Lung (tissue), 12 donors: Measurements from ENCODE around the gene KCNJ15. TPM values are rescaled to one million over a fixed set of nuclear protein-coding genes. Genes with fewer than 3 reads are reported as not detected.

Source experiments
- ATAC-seq: fragments of 200-7000 bp; cut with Tn5 transposase; one replicate; pipeline ENCODE4 v1.9.1; 2020; ENCODE audit warnings: moderate number of reproducible peaks; ENCODE audit not compliant: insufficient read depth, low FRiP score
- DNase-seq, 3 donors: peaks; one replicate each; pipeline ENCODE4 v3.0.0-alpha.2; 2013 to 2017
- H3K27ac ChIP-seq, 2 donors: one replicate each; pipeline ENCODE4 v1.5.1; 2013; ENCODE audit warnings: mild to moderate bottlenecking in 2 of 2, moderate library complexity in 2 of 2, control low read depth in 1 of 2, inconsistent platforms in 1 of 2, low read depth in 1 of 2, low read length in 1 of 2
- H3K27me3 ChIP-seq, 3 donors: one replicate each; pipeline ENCODE4 v1.5.1; 2013; ENCODE audit warnings: low read length in 2 of 3; ENCODE audit not compliant: control insufficient read depth in 3 of 3, insufficient read depth in 3 of 3
- H3K36me3 ChIP-seq, 4 donors: one replicate each; pipeline ENCODE4 v1.5.1; 2013; ENCODE audit warnings: low read length in 4 of 4, mild to moderate bottlenecking in 1 of 4, moderate library complexity in 1 of 4; ENCODE audit not compliant: control insufficient read depth in 4 of 4, insufficient read depth in 4 of 4
- H3K4me1 ChIP-seq, 5 donors: one replicate each; pipeline ENCODE4 v1.5.1; 2013; ENCODE audit warnings: low read length in 5 of 5, mild to moderate bottlenecking in 2 of 5, moderate library complexity in 1 of 5; ENCODE audit not compliant: control insufficient read depth in 5 of 5, insufficient read depth in 5 of 5
- H3K4me3 ChIP-seq: one replicate; pipeline ENCODE4 v1.5.1; 2013; ENCODE audit warnings: mild to moderate bottlenecking, control low read depth, moderate library complexity
- H3K9ac ChIP-seq, 2 donors: one replicate each; pipeline ENCODE4 v1.5.1; 2013; ENCODE audit warnings: low read length in 2 of 2, control low read depth in 1 of 2; ENCODE audit not compliant: insufficient read depth in 1 of 2
- H3K9me3 ChIP-seq, 4 donors: one replicate each; pipeline ENCODE4 v1.5.1; 2013; ENCODE audit warnings: low read length in 3 of 4, mild to moderate bottlenecking in 1 of 4, moderate library complexity in 1 of 4; ENCODE audit not compliant: control insufficient read depth in 4 of 4, insufficient read depth in 3 of 4
- WGBS, 2 donors: extraction: QIAGEN DNeasy Blood & Tissue Kit; methylation state at CpG; one replicate each; pipeline ENCODE4 v1.1.7; 2013; 5-methylcytosine and 5-hydroxymethylcytosine counted together
- polyA plus RNA-seq, 2 donors: library from polyadenylated mRNA; stranded (reverse); fragments of 200-250 nt; gene quantifications; one replicate each; pipeline ENCODE4 v1.2.1, GENCODE V29; 2013
- total RNA-seq, 2 donors: library from RNA; depleted of rRNA in 1 of 2; stranded (reverse); fragments of >200 nt in 1 of 2; gene quantifications; one replicate each; pipeline ENCODE4 v1.2.1, GENCODE V29; 2014 to 2021
- TF ChIP-seq, protein P1 (sequence below): IDR thresholded peaks from 2 replicates; pipeline ENCODE4 v1.5.1; 2012; ENCODE audit warnings: mild to moderate bottlenecking; ENCODE audit errors: control extremely low read depth, extremely low read depth
- donor health status: control.
- donor health status: control.
- donor health status: Bipolar disorder and iron deficiency.
- donor health status: healthy.
- donor health status: DM: yes; HTN: yes; CAD: no.

The KCNJ15 gene
- total and polyA plus RNA-seq, 4 donors, result 28.2 to 79.1 (median 61.5) TPM

DNA sequence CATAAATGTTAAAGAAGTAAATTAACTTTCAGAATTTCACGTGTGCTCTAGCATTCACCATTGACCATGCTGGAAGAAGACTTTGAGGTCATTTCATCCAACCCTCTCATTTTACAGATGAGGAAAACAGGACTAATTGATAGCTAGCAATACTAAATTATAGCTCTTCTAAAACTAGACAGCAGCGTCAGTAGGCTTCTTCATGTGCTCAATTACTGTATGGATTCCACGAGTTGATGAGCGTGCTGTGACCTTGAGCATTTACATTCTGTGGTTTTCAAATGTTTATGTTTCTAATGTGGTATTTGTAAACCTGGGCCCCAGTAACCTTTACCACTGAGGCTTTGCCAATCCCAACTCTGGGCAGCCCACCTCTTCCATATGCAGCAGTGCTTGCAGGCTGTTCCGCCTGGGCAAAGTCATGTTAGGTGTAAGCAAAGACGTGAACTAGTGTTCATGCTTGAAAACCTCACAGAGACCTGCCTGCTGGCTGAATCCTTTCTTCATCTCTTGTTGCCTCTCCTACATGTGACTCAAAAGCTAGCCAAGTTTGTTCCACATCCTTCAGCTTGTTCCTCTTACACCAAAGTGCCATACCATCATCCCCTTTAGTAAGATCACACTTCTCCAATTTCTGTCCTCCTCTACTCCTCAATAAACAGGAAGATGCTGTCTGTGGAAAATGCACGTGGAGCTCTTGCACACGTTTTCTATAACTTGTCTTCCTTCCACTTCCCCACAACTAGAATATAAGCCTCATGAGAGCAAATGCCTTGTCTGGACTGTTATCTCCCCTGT lies 17.2 kb downstream of the KCNJ15 start:
- Histone ChIP-seq H3K9me3 (no peaks in the 10 kb centered on the region), H3K36me3 (no peaks in the 10 kb centered on the region), H3K27ac (peak overlapping the region in 1 of 2 donors; percentile 67), H3K9ac (no peak overlapping the region), H3K4me1 (peaks cover 0 to 12% (median 7%) of the 10 kb centered on the region in 5 donors), H3K27me3 (no peaks in the 10 kb centered on the region), H3K4me3 (no peak overlapping the region)
- TF ChIP-seq, protein P1, sequence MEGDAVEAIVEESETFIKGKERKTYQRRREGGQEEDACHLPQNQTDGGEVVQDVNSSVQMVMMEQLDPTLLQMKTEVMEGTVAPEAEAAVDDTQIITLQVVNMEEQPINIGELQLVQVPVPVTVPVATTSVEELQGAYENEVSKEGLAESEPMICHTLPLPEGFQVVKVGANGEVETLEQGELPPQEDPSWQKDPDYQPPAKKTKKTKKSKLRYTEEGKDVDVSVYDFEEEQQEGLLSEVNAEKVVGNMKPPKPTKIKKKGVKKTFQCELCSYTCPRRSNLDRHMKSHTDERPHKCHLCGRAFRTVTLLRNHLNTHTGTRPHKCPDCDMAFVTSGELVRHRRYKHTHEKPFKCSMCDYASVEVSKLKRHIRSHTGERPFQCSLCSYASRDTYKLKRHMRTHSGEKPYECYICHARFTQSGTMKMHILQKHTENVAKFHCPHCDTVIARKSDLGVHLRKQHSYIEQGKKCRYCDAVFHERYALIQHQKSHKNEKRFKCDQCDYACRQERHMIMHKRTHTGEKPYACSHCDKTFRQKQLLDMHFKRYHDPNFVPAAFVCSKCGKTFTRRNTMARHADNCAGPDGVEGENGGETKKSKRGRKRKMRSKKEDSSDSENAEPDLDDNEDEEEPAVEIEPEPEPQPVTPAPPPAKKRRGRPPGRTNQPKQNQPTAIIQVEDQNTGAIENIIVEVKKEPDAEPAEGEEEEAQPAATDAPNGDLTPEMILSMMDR, result no peak
- 64 to 77% methylated on average over 8 of the region's 8 CpGs for WGBS, 2 donors
- DNase-seq (no peak), ATAC-seq (no peak)

DNA sequence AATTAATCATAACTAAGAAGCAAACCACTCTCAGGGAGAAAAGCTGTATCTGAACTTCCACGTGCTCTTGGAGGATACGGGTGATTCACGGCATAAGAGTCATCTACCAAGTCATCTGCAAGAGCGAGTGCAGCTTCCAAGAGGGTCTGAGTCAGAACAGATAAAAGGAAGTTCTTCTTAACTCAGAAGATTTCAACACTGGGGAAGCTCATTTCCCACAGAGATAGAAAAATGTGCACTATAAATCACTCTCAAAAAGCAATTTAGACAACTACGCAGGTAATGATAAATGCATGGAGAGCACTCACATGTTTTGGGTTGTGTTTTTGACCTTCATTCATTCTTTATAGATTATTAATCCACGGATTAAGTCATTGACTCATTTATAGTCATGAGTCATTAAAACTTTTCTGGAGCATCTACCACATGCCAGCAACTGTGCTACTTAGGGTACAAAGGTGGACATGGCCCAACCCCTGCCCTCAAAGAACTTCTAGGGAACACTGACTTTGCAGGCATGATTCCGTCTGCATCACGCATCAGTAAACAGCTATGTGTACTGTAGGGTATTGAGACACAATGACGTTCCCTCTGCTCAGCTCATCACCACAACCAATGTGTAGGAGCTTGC lies 20.8 kb downstream of the KCNJ15 start:
- H3K9me3 ChIP-seq, result peaks cover 0 to 1% (median 0%) of the 10 kb centered on the region in 4 donors
- DNase-seq (no peak), ATAC-seq (peak; percentile 78)
- no peaks in the 10 kb centered on the region for H3K36me3 ChIP-seq
- H3K4me1 ChIP-seq, result peaks cover 0 to 4% (median 0%) of the 10 kb centered on the region in 5 donors
- no peaks in the 10 kb centered on the region for H3K27me3 ChIP-seq
- peak overlapping the region in 1 of 2 donors; percentile 69 for H3K27ac ChIP-seq
- 31 to 47% methylated on average over 9 of the region's 9 CpGs for WGBS, 2 donors
- H3K4me3 ChIP-seq, result no peak overlapping the region
- TF ChIP-seq, protein P1, result no peak
- H3K9ac ChIP-seq, result no peak overlapping the region

- ATAC-seq (no peak), DNase-seq (no peak)
- peaks cover 0 to 6% (median 0%) of the 10 kb centered on the region in 5 donors for H3K4me1 ChIP-seq
- TF ChIP-seq, protein P1, result no peak
- no peaks in the 10 kb centered on the region for H3K36me3 ChIP-seq
- no peak overlapping the region for H3K9ac ChIP-seq
- no peaks in the 10 kb centered on the region for H3K27me3 ChIP-seq
- no peak overlapping the region for H3K4me3 ChIP-seq
- 79 to 80% methylated on average over 5 of the region's 5 CpGs for WGBS, 2 donors
- H3K27ac ChIP-seq, result no peak overlapping the region
- H3K9me3 ChIP-seq, result peaks cover 0 to 1% (median 0%) of the 10 kb centered on the region in 4 donors
These were observed 23.7 kb downstream of the KCNJ15 start for GRCh38 chr21:38280454-38280853.
